ENCODE results near the gene LACC1.

LACC1 gene

GRCh38 chr13:43935878-43936277, 56.2 kb downstream of the LACC1 start:
- no peak for DNase-seq (ENCODE audit: extremely low read depth, low read depth)
- no peak overlapping the region for H3K4me3 ChIP-seq (replicated peaks; ENCODE audit: low read depth, low read length)
- no peak for TF ChIP-seq CTCF (IDR thresholded peaks at IDR 0.05; ENCODE audit: low read depth, low read length, missing control alignments)

DNA sequence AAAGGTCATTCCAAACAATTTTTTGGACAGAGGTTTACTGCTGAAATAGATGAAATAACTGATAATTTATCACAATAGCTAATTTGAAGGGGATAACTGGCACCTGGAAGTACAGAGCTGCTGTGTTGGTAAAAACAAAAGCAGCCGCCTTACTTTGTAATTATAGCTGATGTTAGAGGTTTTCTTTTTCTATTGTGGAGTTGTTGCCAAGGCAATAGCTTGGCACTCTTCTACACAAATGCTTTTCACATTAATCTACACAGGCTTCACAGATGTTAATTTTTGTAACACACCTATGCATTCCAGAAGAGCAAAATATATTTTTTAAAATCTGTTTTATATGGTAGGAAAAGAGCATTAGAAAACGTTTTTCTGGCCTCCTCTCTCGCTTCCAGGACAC, 56.9 kb downstream of the LACC1 start:
- TF ChIP-seq CTCF (IDR thresholded peaks at IDR 0.05; ENCODE audit: low read depth, low read length, missing control alignments), result no peak
- no peak overlapping the region for H3K4me3 ChIP-seq (replicated peaks; ENCODE audit: low read depth, low read length)
- DNase-seq (ENCODE audit: extremely low read depth, low read depth), result no peak

GRCh38 chr13:43937839-43938238, 58.1 kb downstream of the LACC1 start:
- TF ChIP-seq CTCF (IDR thresholded peaks at IDR 0.05; ENCODE audit: low read depth, low read length, missing control alignments), result no peak
- H3K4me3 ChIP-seq (replicated peaks; ENCODE audit: low read depth, low read length), result no peak overlapping the region
- no peak for DNase-seq (ENCODE audit: extremely low read depth, low read depth)

DNA sequence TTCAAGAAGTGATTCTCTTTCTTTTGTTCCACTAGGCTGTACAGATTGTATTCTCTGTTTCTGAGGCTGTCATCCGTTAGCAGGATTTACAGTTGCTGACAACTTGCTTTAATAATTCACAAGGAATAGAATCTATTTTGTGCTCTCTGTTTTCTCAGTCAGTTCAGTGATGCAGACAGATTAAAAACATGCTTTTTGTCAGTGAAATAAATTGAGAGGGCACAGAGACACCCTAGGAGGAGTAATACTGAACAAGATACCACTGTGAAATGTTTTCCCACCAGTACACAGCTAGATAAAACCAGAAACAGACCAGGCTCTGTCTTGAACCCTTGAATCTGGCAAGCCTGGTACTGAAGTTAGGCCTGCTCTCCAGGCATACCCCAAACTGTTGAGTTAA, 58.7 kb downstream of the LACC1 start:
- no peak for DNase-seq (ENCODE audit: extremely low read depth, low read depth)
- no peak for TF ChIP-seq CTCF (IDR thresholded peaks at IDR 0.05; ENCODE audit: low read depth, low read length, missing control alignments)
- no peak overlapping the region for H3K4me3 ChIP-seq (replicated peaks; ENCODE audit: low read depth, low read length)

- no peak for TF ChIP-seq CTCF (IDR thresholded peaks at IDR 0.05; ENCODE audit: low read depth, low read length, missing control alignments)
Observed at GRCh38 chr13:43939086-43939485, 59.4 kb downstream of the LACC1 start.

GRCh38 chr13:43942286-43942685, 62.6 kb downstream of the LACC1 start:
- no peak overlapping the region for H3K4me3 ChIP-seq (replicated peaks; ENCODE audit: low read depth, low read length)
- DNase-seq (ENCODE audit: extremely low read depth, low read depth), result no peak
- TF ChIP-seq CTCF (IDR thresholded peaks at IDR 0.05; ENCODE audit: low read depth, low read length, missing control alignments), result no peak

More at GRCh38 chr13:43939086-43939485, 59.4 kb downstream of the LACC1 start:
- DNase-seq (ENCODE audit: extremely low read depth, low read depth), result no peak
- no peak overlapping the region for H3K4me3 ChIP-seq (replicated peaks; ENCODE audit: low read depth, low read length)
